ENCODE measurements around the gene SLC37A3. TPM values are rescaled to one million over a fixed set of nuclear protein-coding genes. Genes with fewer than 3 reads are reported as not detected.

SLC37A3 gene
- total and polyA plus RNA-seq, 2 of the 13 experiments (the other 11 are each of a cell fraction or from before 2014, with no cell fraction given), result 21.3 to 27.9 TPM

- Histone ChIP-seq H4K20me1 (ENCODE audit: insufficient read depth, low read length) (no peaks in the 10 kb centered on the region), H3K27me3 (ENCODE audit: control insufficient read depth in 1 of 2, insufficient read depth in 2 of 2, low read length in 2 of 2) (no peaks in the 10 kb centered on the region), H3K9me3 (ENCODE audit: low read length) (peaks cover 13% of the 10 kb centered on the region), H3K4me1 (ENCODE audit: insufficient read depth, low read length) (peaks cover 53% of the 10 kb centered on the region), H3K4me2 (ENCODE audit: low read depth, low read length) (peak overlapping the region; percentile 92), H3K36me3 (replicated peaks in 1 of 2; ENCODE audit: control insufficient read depth in 1 of 2, insufficient read depth in 2 of 2, low read length in 2 of 2) (no peaks in the 10 kb centered on the region), H3K9ac (ENCODE audit: insufficient read depth, low read depth, low read length) (peak overlapping the region; percentile 24; the same call in 1 of the 2 replicates), H3K27ac (ENCODE audit: extremely low read length, insufficient read depth, low read length) (no peak overlapping the region), H3K79me2 (ENCODE audit: insufficient read depth, low read length) (no peaks in the 10 kb centered on the region), H2AFZ (ENCODE audit: low read length) (peak overlapping the region; percentile 43), H3K4me3 (replicated peaks in 1 of 3; ENCODE audit: insufficient read depth in 1 of 3, low read depth in 2 of 3, low read length in 3 of 3) (peak overlapping the region; percentile 35 to 58 (median 38))
- in situ Hi-C loops (cut with HindIII; ENCODE audit: extremely low pct_ligation_motif_present, low pct_unique_long_range_greater_than_20kb), result no loop called here
- peak; percentile 70 for ATAC-seq
- FAIRE-seq, result peak; percentile 48
- DNase-seq (ENCODE audit: low spot score), result no peak
- intact Hi-C loops (cut with micrococcal nuclease; ENCODE audit: unreplicated experiment), result no loop called here
- CTCF ChIA-PET (ENCODE audit: low intra/inter-chr PET ratio, low total read pairs), result no interaction called here
- 15% methylated on average over 20 of the region's 21 CpGs for WGBS (ENCODE audit: low lambda C conversion rate)
- no TSS peak for BruUV-seq (replicated peaks)
- POLR2A ChIA-PET, result interaction anchor here (0.6 to 1.9 kb wide), 3 partner anchors 62 to 138 kb away, joined by 3 to 4 read pairs (median 3); partner anchors contain the start of gene KDM7A
- TF ChIP-seq ZNF629 (CRISPR knock-in tag; conservative IDR thresholded peaks at IDR 0.05) (peak; percentile 98), ZNF296 (CRISPR knock-in tag; conservative IDR thresholded peaks at IDR 0.05) (no peak), TBX2 (CRISPR knock-in tag; IDR thresholded peaks at IDR 0.05; ENCODE audit: borderline replicate concordance) (0 out of 2 replicates have a peak, but pooled peaks have one; percentile 10), ZBTB38 (CRISPR knock-in tag; IDR thresholded peaks at IDR 0.05) (peak; percentile 23; the same call in 1 of the 2 replicates), ZNF430 (CRISPR knock-in tag; IDR thresholded peaks at IDR 0.05) (no peak), BORCS8-MEF2B (CRISPR knock-in tag; IDR thresholded peaks at IDR 0.05) (peak; percentile 56; the same call in 1 of the 2 replicates), NRL (CRISPR knock-in tag; IDR thresholded peaks at IDR 0.05; ENCODE audit: borderline replicate concordance) (0 out of 2 replicates have a peak, but pooled peaks have one; percentile 32), ZSCAN9 (CRISPR knock-in tag; IDR thresholded peaks at IDR 0.05; ENCODE audit: borderline replicate concordance) (no peak), ZFX (CRISPR knock-in tag; IDR thresholded peaks at IDR 0.05; ENCODE audit: low read depth) (0 out of 2 replicates have a peak, but pooled peaks have one; percentile 12), ZNF749 (CRISPR knock-in tag; IDR thresholded peaks at IDR 0.05; ENCODE audit: borderline replicate concordance) (no peak), ZBTB4 (CRISPR knock-in tag; IDR thresholded peaks at IDR 0.05; ENCODE audit: borderline replicate concordance) (no peak), MBD4 (IDR thresholded peaks at IDR 0.05; ENCODE audit: borderline replicate concordance, low read length) (no peak), TEAD2 (CRISPR knock-in tag; IDR thresholded peaks at IDR 0.05) (no peak), ZNF354B (CRISPR knock-in tag; IDR thresholded peaks at IDR 0.05) (no peak), ZNF605 (CRISPR knock-in tag; IDR thresholded peaks at IDR 0.05) (no peak)
- TF ChIP-seq, protein P1, sequence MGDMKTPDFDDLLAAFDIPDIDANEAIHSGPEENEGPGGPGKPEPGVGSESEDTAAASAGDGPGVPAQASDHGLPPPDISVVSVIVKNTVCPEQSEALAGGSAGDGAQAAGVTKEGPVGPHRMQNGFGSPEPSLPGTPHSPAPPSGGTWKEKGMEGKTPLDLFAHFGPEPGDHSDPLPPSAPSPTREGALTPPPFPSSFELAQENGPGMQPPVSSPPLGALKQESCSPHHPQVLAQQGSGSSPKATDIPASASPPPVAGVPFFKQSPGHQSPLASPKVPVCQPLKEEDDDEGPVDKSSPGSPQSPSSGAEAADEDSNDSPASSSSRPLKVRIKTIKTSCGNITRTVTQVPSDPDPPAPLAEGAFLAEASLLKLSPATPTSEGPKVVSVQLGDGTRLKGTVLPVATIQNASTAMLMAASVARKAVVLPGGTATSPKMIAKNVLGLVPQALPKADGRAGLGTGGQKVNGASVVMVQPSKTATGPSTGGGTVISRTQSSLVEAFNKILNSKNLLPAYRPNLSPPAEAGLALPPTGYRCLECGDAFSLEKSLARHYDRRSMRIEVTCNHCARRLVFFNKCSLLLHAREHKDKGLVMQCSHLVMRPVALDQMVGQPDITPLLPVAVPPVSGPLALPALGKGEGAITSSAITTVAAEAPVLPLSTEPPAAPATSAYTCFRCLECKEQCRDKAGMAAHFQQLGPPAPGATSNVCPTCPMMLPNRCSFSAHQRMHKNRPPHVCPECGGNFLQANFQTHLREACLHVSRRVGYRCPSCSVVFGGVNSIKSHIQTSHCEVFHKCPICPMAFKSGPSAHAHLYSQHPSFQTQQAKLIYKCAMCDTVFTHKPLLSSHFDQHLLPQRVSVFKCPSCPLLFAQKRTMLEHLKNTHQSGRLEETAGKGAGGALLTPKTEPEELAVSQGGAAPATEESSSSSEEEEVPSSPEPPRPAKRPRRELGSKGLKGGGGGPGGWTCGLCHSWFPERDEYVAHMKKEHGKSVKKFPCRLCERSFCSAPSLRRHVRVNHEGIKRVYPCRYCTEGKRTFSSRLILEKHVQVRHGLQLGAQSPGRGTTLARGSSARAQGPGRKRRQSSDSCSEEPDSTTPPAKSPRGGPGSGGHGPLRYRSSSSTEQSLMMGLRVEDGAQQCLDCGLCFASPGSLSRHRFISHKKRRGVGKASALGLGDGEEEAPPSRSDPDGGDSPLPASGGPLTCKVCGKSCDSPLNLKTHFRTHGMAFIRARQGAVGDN (CRISPR knock-in tag; IDR thresholded peaks at IDR 0.05), result peak; percentile 11; the same call in 1 of the 2 replicates
Observed at GRCh38 chr7:140314573-140315480, 83.5 kb downstream of the SLC37A3 start.

All from HepG2 (cell line).